ENCODE results near the gene PRKN. TPM values are rescaled to one million over a fixed set of nuclear protein-coding genes. Genes with fewer than 3 reads are reported as not detected.

The PRKN gene
- total RNA-seq, 1 donor from 2014 or later = 25.5 TPM

- H3K27ac ChIP-seq (replicated peaks) = no peak overlapping the region
- no peak overlapping the region for H3K4me3 ChIP-seq
- H3K9me3 ChIP-seq (replicated peaks) = no peaks in the 10 kb centered on the region
- no peaks in the 10 kb centered on the region for H3K27me3 ChIP-seq (ENCODE audit: low read depth)
- TF ChIP-seq CTCF (IDR thresholded peaks at IDR 0.05; ENCODE audit: borderline replicate concordance) = no peak
- intact Hi-C loops (cut with micrococcal nuclease) = no loop called here
- DNase-seq = no peak
- no peaks in the 10 kb centered on the region for H3K36me3 ChIP-seq
- H3K4me1 ChIP-seq = peaks cover 21% of the 10 kb centered on the region
These were observed 532.1 kb downstream of the PRKN start for GRCh38 chr6:162195441-162195840.

- no peaks in the 10 kb centered on the region for H3K9me3 ChIP-seq (replicated peaks)
- no peaks in the 10 kb centered on the region for H3K27me3 ChIP-seq (ENCODE audit: low read depth)
- peaks cover 38% of the 10 kb centered on the region for H3K4me1 ChIP-seq
- intact Hi-C loops (cut with micrococcal nuclease) = no loop called here
- no peak for DNase-seq
- H3K27ac ChIP-seq (replicated peaks) = peak overlapping the region; percentile 83
- H3K4me3 ChIP-seq = no peak overlapping the region
- no peak for TF ChIP-seq CTCF (IDR thresholded peaks at IDR 0.05; ENCODE audit: borderline replicate concordance)
- H3K36me3 ChIP-seq = no peaks in the 10 kb centered on the region
These were observed 536.6 kb downstream of the PRKN start for GRCh38 chr6:162190981-162191380.

GRCh38 chr6:162187168-162187935 is 540.2 kb downstream of the PRKN start:
- no peaks in the 10 kb centered on the region for H3K27me3 ChIP-seq (ENCODE audit: low read depth)
- intact Hi-C loops (cut with micrococcal nuclease) = no loop called here
- no peak overlapping the region for H3K4me3 ChIP-seq
- H3K36me3 ChIP-seq = no peaks in the 10 kb centered on the region
- H3K9me3 ChIP-seq (replicated peaks) = no peaks in the 10 kb centered on the region
- TF ChIP-seq CTCF (IDR thresholded peaks at IDR 0.05; ENCODE audit: borderline replicate concordance) = no peak
- DNase-seq = no peak
- H3K27ac ChIP-seq (replicated peaks) = peak overlapping the region; percentile 83
- peaks cover 41% of the 10 kb centered on the region for H3K4me1 ChIP-seq

- no peaks in the 10 kb centered on the region for H3K36me3 ChIP-seq
- H3K4me3 ChIP-seq = no peak overlapping the region
- intact Hi-C loops (cut with micrococcal nuclease) = no loop called here
- DNase-seq = no peak
- TF ChIP-seq CTCF (IDR thresholded peaks at IDR 0.05; ENCODE audit: borderline replicate concordance) = no peak
- no peaks in the 10 kb centered on the region for H3K9me3 ChIP-seq (replicated peaks)
- no peak overlapping the region for H3K27ac ChIP-seq (replicated peaks)
- no peaks in the 10 kb centered on the region for H3K27me3 ChIP-seq (ENCODE audit: low read depth)
- H3K4me1 ChIP-seq = peaks cover 39% of the 10 kb centered on the region
These were observed 543.1 kb downstream of the PRKN start for GRCh38 chr6:162184465-162184864.

GRCh38 chr6:162181741-162182401 is 545.7 kb downstream of the PRKN start:
- no peak for DNase-seq
- H3K4me3 ChIP-seq = no peak overlapping the region
- TF ChIP-seq CTCF (IDR thresholded peaks at IDR 0.05; ENCODE audit: borderline replicate concordance) = no peak
- H3K27ac ChIP-seq (replicated peaks) = peak overlapping the region; percentile 10
- H3K9me3 ChIP-seq (replicated peaks) = no peaks in the 10 kb centered on the region
- no peaks in the 10 kb centered on the region for H3K27me3 ChIP-seq (ENCODE audit: low read depth)
- H3K36me3 ChIP-seq = no peaks in the 10 kb centered on the region
- H3K4me1 ChIP-seq = peaks cover 50% of the 10 kb centered on the region
- intact Hi-C loops (cut with micrococcal nuclease) = no loop called here
